HL-60/S4 treated with phorbol 12-myristate 13-acetate at 8.2 ng/mL for 4 days and 3 days (cell line): Measurements from ENCODE around the gene ZNHIT2.

Source experiments
- in situ Hi-C: fragments of 300-500 bp; cut with MboI; formaldehyde crosslinking; loops from 2 replicates; pipeline ENCODE4 v1.15.0; 2022; ENCODE audit warnings: low sequenced_read_pairs

Gene ZNHIT2

GRCh38 chr11:65078151-65078550, 39.4 kb downstream of the ZNHIT2 start:
- in situ Hi-C loops = no loop called here

DNA sequence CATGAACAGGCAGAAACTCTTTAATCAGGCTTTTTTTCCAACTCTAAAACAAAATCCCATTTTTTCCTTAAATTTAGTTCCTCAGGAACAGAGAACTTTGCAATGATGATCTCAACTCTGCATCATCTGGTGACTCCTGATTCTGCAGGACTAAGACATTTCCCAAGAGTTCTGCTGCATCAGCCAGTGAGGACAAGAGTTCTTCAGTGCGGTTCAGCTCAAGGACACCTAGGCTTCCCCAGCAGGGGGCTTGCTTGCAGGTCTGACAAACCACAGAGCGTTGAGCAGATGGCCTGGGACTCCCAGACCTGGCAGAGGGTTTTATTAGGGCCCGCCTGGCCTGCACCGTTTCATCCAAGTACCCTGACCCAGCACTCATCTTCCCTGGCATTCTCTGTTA, 40.0 kb downstream of the ZNHIT2 start:
- in situ Hi-C loops = no loop called here

DNA sequence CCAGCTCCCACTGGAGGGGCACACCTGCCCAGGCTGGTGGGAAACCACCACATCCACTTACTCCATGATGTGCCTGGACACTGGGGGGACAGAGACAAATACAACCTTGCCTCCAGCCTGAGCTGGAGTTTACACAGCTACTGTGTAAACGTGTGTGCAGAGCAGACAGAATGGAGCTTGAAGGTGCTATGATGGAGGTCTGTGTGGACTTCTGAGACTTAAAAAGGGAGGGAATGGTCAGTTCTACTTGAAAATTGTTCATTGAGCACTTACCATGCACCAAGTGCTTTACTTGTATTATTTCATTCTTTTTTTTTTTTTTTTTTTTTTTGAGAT, 44.9 kb downstream of the ZNHIT2 start:
- in situ Hi-C loops = no loop called here

DNA sequence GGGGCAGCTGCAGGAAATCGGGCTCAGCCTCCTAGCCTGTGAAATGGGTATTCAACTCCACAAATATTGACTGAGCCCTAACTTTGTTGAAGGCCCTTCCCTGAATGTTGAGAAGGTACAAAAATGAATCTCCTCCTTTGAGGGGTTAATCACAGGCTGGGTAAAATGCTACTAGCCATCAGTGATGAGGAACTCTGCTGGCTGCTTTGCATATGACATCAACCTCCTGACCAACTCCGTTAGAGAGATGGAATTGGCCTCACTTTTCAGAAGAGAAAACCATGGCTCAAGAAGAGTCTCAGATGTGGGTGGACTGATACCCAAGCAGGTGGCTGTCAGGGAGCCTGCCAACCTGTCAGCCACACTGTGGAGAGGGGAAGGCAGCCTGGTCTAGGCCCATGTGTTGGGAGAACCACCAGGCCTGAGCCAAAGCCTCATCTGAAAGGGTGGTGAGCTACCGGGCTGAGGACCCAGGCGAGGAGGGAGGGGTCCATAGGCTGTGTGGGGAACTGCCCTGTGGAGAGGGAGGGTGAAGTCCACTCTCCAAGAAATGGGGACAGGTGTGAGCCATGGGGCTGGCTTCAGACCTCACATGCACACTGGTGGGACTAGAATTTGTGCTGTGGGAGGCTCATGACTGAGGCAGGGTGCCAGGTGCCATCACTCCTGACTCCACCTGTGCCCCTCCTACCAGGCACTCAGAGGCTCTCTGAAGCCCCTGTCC, 45.4 kb downstream of the ZNHIT2 start:
- in situ Hi-C loops = no loop called here

- in situ Hi-C loops = no loop called here
These were observed 48.3 kb downstream of the ZNHIT2 start for GRCh38 chr11:65069217-65069616.

- in situ Hi-C loops = no loop called here
These were observed 50.1 kb downstream of the ZNHIT2 start for GRCh38 chr11:65067446-65067845.

GRCh38 chr11:65066805-65067291, 50.7 kb downstream of the ZNHIT2 start:
- in situ Hi-C loops = no loop called here
